D721Med (cell line): ENCODE measurements around the gene FANCE.
A peak's percentile ranks its signal among the peaks of the same experiment; 100 is the strongest.

Source experiments
- DNase-seq: peaks from one replicate; pipeline ENCODE4 v3.0.0; 2011; ENCODE audit warnings: low spot score; ENCODE audit not compliant: insufficient read length
- FAIRE-seq: peaks from 2 replicates; lab custom pipeline; 2011; peaks lifted over from hg19 to GRCh38; lab: Jason Lieb, UNC
- CTCF ChIP-seq: IDR thresholded peaks from 2 replicates; pipeline ENCODE4 v1.5.1; 2012; ENCODE audit warnings: mild to moderate bottlenecking, control low read depth; ENCODE audit not compliant: insufficient read depth; ENCODE audit errors: missing control alignments

FANCE gene

GRCh38 chr6:35452183-35453090 is at the start of gene FANCE:
Gene FANCE (plus strand): TSS chr6:35452338. CDS start chr6:35452546, 208 bp downstream.
- no peak for TF ChIP-seq CTCF
- DNase-seq (peak; percentile 80), FAIRE-seq (no peak)

- no peak for DNase-seq
- FAIRE-seq, result no peak
- no peak for TF ChIP-seq CTCF
Observed at GRCh38 chr6:35402856-35403191, 49.3 kb upstream of the FANCE start.

GRCh38 chr6:35403544-35404442 is 48.3 kb upstream of the FANCE start:
- TF ChIP-seq CTCF, result no peak
- no peak for FAIRE-seq
- no peak for DNase-seq

GRCh38 chr6:35406711-35407485 is 45.2 kb upstream of the FANCE start:
- FAIRE-seq, result no peak
- no peak for TF ChIP-seq CTCF
- no peak for DNase-seq

- TF ChIP-seq CTCF, result no peak
- DNase-seq (no peak), FAIRE-seq (no peak)
Observed at GRCh38 chr6:35409245-35409644, 42.9 kb upstream of the FANCE start.

GRCh38 chr6:35410131-35410530 is 42.0 kb upstream of the FANCE start:
- DNase-seq (no peak), FAIRE-seq (no peak)
- TF ChIP-seq CTCF, result no peak
